ENCODE measurements around the gene THBS1. TPM values are rescaled to one million over a fixed set of nuclear protein-coding genes. Genes with fewer than 3 reads are reported as not detected.

THBS1 gene
- total and polyA plus RNA-seq, 2 experiments from 2014 or later, result 82.9 to 220 TPM

DNA sequence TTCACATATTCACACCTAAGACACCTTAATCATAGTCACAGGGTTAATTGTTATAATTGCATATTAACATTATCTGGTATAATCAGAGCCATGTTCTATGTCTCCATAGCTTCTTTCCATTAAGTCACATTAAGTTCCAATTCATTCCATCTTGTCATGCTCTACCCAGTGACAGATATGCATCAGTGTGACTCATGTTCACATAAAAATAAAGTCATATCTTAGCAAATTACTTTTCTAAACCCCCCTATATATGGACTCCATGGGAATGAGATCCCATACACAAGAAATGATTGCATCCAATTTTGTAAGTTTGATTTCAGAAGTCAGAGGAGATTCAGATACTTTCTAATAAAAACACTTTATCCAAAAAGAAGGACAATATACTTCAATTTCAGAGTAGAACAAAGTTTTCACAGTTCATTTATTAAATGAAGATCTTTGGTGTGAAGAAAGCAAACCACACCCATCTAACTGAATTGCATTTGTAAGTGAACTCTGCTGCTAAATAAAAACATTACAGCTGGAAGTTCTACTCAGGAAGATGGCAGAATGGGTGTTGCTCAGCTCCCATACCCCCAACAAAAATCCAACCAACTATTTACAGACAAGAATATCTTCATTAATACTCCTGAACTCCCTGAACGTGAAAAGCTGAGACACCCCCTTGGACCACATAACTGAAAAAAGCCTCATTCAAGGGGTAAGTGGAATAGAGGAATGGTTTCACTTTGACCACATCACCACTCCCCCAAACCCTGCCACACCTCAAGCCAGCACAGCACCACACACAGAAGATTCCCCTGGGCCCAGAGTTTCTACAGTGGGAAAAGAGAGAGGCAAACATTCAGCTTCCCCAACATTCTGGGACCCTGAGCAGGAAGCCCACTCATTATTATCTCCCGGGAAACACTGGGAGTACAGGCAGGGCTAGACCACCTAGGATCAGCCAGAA is 27.6 kb downstream of the THBS1 start:
- H3K27ac ChIP-seq, result no peak overlapping the region
- H3K79me2 ChIP-seq, result no peaks in the 10 kb centered on the region
- TF ChIP-seq EZH2 (IDR thresholded peaks at IDR 0.05; ENCODE audit: borderline replicate concordance) (no peak), EZH2phosphoT487 (IDR thresholded peaks at IDR 0.05; ENCODE audit: low read depth, severe bottlenecking, unreplicated experiment) (no peak)
- TF ChIP-seq, protein P1, sequence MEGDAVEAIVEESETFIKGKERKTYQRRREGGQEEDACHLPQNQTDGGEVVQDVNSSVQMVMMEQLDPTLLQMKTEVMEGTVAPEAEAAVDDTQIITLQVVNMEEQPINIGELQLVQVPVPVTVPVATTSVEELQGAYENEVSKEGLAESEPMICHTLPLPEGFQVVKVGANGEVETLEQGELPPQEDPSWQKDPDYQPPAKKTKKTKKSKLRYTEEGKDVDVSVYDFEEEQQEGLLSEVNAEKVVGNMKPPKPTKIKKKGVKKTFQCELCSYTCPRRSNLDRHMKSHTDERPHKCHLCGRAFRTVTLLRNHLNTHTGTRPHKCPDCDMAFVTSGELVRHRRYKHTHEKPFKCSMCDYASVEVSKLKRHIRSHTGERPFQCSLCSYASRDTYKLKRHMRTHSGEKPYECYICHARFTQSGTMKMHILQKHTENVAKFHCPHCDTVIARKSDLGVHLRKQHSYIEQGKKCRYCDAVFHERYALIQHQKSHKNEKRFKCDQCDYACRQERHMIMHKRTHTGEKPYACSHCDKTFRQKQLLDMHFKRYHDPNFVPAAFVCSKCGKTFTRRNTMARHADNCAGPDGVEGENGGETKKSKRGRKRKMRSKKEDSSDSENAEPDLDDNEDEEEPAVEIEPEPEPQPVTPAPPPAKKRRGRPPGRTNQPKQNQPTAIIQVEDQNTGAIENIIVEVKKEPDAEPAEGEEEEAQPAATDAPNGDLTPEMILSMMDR (IDR thresholded peaks at IDR 0.05; ENCODE audit: poor library complexity), result no peak
- peaks cover 17% of the 10 kb centered on the region for H3K9me3 ChIP-seq (ENCODE audit: low read depth)
- no peak overlapping the region for H3K4me2 ChIP-seq
- H3K4me1 ChIP-seq (ENCODE audit: insufficient read depth), result no peaks in the 10 kb centered on the region
- H3K27me3 ChIP-seq, result no peaks in the 10 kb centered on the region
- no peak overlapping the region for H2AFZ ChIP-seq
- no peak for DNase-seq (ENCODE audit: low spot score)
- 92% methylated on average over 2 of the region's 2 CpGs for WGBS (ENCODE audit: low lambda C conversion rate, missing lambda C conversion rate)
- H4K20me1 ChIP-seq (ENCODE audit: insufficient read depth, poor library complexity, severe bottlenecking), result no peaks in the 10 kb centered on the region
- H3K36me3 ChIP-seq (replicated peaks; ENCODE audit: insufficient read depth, low read depth), result no peaks in the 10 kb centered on the region
- no peaks in the 10 kb centered on the region for H3K9me2 ChIP-seq (replicated peaks; ENCODE audit: insufficient read depth)
- H3K4me3 ChIP-seq, result no peak overlapping the region

DNA sequence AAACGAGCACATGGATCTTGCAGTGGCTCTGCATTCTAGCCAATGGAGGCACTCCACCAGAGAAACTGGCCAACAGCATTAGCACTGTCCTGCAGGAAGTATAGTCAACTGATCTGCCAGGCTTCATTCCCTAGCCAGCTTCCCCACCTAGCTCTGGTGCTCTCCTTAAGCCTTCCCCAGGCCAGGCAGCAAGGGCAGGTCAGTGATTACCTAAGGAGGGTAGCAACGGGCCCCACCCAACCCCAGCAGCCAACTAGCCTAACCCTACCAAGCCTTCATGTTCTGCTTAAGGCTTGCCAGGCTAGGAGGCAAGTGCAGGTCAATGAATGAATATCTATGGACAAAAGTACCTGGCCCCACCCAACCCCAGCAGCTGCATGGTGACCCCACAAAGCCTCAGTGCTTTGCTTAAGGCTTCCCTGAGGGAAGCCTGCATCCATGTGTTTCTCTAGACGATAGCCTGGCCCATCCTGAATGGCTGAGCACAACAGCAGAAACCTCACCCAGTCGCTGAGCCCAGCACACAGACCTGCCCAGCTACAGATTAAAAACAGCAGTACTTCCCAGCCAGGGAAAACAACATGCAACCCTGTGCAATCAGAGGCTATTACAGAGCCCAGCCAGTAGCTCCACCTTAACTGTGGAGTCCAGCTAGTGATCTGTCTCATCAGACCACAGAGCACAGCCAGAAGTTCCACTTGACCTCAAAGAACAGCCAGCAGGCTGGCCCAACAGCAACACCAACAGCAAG is 28.5 kb downstream of the THBS1 start:
- no peaks in the 10 kb centered on the region for H3K79me2 ChIP-seq
- H3K27ac ChIP-seq, result no peak overlapping the region
- DNase-seq (ENCODE audit: low spot score), result no peak
- no peaks in the 10 kb centered on the region for H3K4me1 ChIP-seq (ENCODE audit: insufficient read depth)
- no peak overlapping the region for H2AFZ ChIP-seq
- TF ChIP-seq EZH2phosphoT487 (IDR thresholded peaks at IDR 0.05; ENCODE audit: low read depth, severe bottlenecking, unreplicated experiment) (no peak), EZH2 (IDR thresholded peaks at IDR 0.05; ENCODE audit: borderline replicate concordance) (no peak)
- TF ChIP-seq, protein P1 (IDR thresholded peaks at IDR 0.05; ENCODE audit: poor library complexity), result no peak
- H3K4me2 ChIP-seq, result no peak overlapping the region
- no peaks in the 10 kb centered on the region for H4K20me1 ChIP-seq (ENCODE audit: insufficient read depth, poor library complexity, severe bottlenecking)
- H3K9me2 ChIP-seq (replicated peaks; ENCODE audit: insufficient read depth), result no peaks in the 10 kb centered on the region
- no peaks in the 10 kb centered on the region for H3K27me3 ChIP-seq
- no peak overlapping the region for H3K4me3 ChIP-seq
- H3K9me3 ChIP-seq (ENCODE audit: low read depth), result peaks cover 17% of the 10 kb centered on the region
- H3K36me3 ChIP-seq (replicated peaks; ENCODE audit: insufficient read depth, low read depth), result no peaks in the 10 kb centered on the region
- 81% methylated on average over 4 of the region's 4 CpGs for WGBS (ENCODE audit: low lambda C conversion rate, missing lambda C conversion rate)

DNA sequence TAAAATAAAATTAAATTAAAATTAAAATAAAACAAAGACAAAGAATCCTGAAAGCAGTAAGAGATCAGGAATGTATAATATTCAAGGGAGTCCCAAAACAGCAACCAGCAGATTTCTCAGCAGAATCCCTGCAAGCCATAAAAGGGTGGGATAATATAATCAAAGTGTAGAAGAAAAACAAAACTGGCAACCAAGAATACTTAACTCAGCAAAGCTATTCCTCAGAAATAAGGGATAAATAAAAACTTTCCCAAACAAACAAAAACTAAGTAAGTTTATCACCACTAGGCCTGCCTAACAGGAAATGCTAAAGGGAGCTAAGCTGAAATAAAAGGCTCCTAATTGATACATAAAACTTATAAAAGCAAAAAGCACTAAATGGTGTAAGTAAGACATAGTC is 29.8 kb downstream of the THBS1 start:
- no peak for DNase-seq (ENCODE audit: low spot score)
- H3K9me3 ChIP-seq (ENCODE audit: low read depth), result peaks cover 17% of the 10 kb centered on the region
- no peaks in the 10 kb centered on the region for H4K20me1 ChIP-seq (ENCODE audit: insufficient read depth, poor library complexity, severe bottlenecking)
- H3K4me1 ChIP-seq (ENCODE audit: insufficient read depth), result no peaks in the 10 kb centered on the region
- no peak overlapping the region for H3K4me3 ChIP-seq
- no peaks in the 10 kb centered on the region for H3K79me2 ChIP-seq
- H3K4me2 ChIP-seq, result no peak overlapping the region
- no peak overlapping the region for H3K27ac ChIP-seq
- TF ChIP-seq EZH2 (IDR thresholded peaks at IDR 0.05; ENCODE audit: borderline replicate concordance) (no peak), EZH2phosphoT487 (IDR thresholded peaks at IDR 0.05; ENCODE audit: low read depth, severe bottlenecking, unreplicated experiment) (no peak)
- TF ChIP-seq, protein P1 (IDR thresholded peaks at IDR 0.05; ENCODE audit: poor library complexity), result no peak
- H2AFZ ChIP-seq, result no peak overlapping the region
- no peaks in the 10 kb centered on the region for H3K36me3 ChIP-seq (replicated peaks; ENCODE audit: insufficient read depth, low read depth)
- no peaks in the 10 kb centered on the region for H3K9me2 ChIP-seq (replicated peaks; ENCODE audit: insufficient read depth)
- H3K27me3 ChIP-seq, result no peaks in the 10 kb centered on the region
